GM19455 (cell line): ENCODE measurements around the gene L1TD1.
A peak's percentile ranks its signal among the peaks of the same experiment; 100 is the strongest.
"Not testable (repeated sequence)": the region's sequence is repeated elsewhere in the genome, so short reads cannot be mapped to it uniquely, and the experiment has no call there.

Experiments
- ATAC-seq: cut with Tn5 transposase; IDR thresholded peaks from one replicate; pipeline ENCODE4 v1.9.1; 2021; ENCODE audit not compliant: unreplicated experiment

The L1TD1 gene

GRCh38 chr1:62194651-62195544 lies at the start of gene L1TD1:
Gene L1TD1 (plus strand): TSS chr1:62194849. CDS start chr1:62206629, 11,780 bp downstream.
- ATAC-seq = no peak

DNA sequence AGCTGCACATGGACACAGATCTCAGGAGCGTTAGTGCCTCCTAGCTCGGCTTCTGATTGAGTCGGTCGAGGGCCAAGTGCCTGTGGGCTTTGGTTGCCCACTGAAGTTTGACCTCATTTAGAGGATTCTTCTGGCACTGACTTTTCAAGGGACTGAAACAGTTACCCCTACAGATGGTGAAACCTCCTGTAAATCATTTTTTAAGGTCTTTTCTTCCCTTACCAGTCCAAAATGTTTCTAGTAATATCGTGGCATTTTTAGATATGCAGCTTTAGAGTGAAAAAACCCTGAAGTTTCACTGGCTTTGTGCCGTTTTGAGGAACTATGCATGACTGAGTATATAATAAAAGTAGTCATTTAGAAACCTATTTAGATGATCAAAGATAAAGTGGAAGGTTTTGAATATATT lies 34.7 kb upstream of the L1TD1 start:
- no peak for ATAC-seq

GRCh38 chr1:62161711-62162110 lies 32.9 kb upstream of the L1TD1 start:
- ATAC-seq = no peak

DNA sequence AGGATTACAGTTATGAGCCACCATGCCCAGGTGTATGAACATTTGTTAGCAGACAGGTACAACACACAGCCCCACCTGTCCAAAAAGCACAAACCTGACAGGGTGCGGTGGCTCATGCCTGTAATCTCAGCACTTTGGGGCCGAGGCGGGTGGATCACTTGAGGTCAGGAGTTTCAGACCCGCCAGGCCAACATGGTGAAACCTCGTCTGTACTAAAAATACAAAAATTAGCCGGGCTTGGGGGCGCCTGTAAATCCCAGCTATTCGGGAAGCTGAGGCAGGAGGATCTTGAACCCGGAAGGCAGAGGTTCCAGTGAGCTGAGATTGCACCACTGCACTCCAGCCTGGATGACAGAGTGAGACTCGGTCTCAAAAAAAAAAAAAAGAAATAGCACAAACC lies 24.3 kb upstream of the L1TD1 start:
- ATAC-seq = not testable (repeated sequence)

DNA sequence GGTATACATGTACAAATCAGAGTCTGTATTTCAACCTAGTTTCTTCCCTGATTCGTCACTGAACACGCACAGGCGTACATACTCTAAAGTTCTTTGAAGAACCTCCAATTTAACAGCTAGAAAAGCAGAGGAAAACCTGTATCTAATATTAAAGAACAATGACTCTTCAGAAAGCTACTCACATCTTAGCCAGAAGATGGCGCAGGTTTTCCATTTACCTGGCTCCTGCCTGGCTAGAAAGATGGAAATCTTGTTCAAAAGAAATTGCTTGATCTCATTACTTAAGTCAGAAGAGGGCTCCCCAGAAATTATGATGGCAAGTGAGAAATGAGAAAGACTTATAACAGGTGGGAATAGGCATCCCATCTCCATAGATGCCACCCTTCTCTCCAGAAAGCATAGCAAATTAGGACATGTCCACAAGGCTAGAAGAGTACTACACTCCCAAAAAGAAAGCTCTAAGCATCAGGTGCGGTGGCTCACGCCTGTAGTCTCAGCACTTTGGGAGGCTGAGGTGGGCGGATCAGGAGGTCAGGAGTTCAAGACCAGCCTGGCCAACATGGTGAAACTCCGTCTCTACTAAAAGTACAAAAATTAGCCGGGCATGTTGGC lies 19.0 kb upstream of the L1TD1 start:
- ATAC-seq = peak; percentile 57

DNA sequence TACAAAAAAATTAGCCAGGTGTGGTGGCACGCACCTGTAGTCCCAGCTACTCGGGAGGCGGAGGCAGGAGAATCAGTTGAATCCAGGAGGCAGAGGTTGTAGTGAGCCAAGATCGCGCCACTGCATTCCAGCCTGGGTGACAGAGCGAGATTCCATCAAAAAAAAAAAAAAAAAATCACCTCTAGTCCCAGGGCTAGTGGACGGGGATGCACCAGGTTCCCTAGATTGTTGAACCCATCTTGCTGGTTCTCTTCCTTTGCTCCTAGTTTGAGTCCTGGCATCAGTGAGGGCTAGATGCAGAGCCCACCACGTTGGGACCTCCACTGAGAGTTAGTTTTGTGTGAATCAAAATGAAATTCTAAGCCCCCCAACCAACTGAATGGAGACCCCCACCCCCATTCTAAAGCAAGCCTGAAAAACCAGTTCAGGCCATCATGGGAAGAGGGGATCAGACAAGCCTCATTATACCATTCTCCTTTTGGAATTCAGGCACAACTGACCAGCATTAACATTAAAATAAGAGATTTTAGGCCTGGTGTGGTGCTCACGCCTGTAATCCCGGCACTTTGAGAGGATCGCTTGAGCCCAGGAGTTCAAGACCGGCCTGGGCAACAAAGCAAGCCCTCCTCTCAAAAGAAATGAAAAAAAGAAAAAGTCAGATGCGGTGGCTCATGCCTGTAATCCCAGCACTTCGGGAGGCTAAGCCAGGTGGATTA lies 17.9 kb upstream of the L1TD1 start:
- no peak for ATAC-seq

GRCh38 chr1:62177621-62178020 lies 17.0 kb upstream of the L1TD1 start:
- ATAC-seq = no peak

DNA sequence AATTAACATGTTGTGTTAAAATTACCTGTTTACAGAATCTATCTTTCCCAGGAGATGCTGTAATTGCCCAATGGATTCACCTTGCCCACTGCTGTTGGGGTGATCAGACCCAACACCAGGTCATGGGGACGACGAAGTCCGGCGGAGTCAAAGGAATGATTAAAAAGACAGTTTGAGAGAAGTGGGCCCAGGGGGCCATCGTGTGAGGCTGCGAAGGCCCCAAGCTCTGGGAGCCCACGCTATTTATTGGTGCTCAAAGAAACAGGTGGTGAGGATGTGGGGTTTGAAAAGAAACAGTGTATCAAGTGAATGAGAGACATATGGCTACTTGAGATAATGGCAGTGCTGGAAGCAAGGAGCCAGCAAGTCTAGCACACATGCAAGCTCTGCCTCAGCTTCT lies 16.3 kb upstream of the L1TD1 start:
- ATAC-seq = no peak

GRCh38 chr1:62180054-62180453 lies 14.6 kb upstream of the L1TD1 start:
- ATAC-seq = not testable (repeated sequence)

GRCh38 chr1:62180639-62181038 lies 14.0 kb upstream of the L1TD1 start:
- no peak for ATAC-seq

DNA sequence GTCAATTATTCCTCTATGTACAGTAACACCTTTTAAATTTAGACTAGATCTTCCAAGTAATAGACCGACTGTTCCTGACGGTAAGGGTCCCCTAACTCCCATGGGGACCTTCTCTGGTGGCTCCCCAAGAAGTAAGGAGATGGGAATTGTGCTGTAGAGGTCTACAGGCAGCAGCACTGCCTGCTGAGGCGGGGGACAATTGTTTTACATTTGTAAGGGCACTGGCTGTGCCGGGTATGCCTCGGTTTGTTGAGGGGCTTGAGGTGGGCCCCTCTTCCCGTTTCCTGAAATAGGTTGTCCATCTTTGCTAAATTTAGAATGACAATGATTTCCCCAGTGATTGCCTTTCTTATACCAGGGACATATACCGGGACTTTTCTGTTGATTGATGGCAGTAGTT lies 13.1 kb upstream of the L1TD1 start:
- no peak for ATAC-seq

GRCh38 chr1:62182157-62182556 lies 12.5 kb upstream of the L1TD1 start:
- not testable (repeated sequence) for ATAC-seq

DNA sequence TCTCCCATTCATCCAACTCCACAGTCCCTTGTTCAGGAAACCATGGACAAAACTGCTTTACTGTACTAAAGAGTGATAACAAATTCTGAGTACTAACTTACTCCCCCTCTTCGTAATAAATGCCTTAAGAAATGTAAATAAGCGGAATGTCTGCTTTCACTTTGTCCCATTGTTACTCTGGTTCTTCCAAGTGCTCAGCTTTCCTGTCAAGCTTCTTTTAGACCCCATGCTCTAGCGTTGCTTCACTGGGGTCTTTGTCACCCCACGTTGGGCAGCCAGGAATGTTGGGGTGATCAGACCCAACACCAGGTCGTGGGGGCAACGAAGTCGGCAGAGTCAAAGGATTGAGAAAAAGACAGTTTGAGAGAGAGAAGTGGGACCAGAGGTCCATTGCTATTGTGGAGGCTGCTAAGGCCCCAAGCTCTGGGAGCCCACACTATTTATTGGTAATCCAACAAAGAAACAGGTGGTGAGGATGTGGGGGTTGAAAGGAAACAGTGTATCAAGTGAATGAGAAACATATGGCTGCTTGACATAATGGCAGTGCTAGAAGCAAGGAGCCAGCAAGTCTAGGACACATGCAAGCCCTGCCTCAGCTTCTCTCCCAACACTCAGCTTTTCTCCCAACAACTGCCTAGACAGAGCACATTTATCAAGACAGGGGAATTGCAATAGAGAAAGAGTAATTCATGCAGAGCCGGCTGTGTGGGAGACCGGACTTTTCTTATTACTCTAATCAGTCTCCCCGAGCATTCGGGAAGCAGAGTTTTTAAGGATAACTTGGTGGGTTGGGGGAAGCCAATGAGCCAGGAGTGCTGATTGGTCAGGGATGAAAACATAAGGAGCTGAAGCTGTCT lies 11.3 kb upstream of the L1TD1 start:
- ATAC-seq = not testable (repeated sequence)

- ATAC-seq = no peak
Observed at GRCh38 chr1:62184336-62184735, 10.3 kb upstream of the L1TD1 start.

DNA sequence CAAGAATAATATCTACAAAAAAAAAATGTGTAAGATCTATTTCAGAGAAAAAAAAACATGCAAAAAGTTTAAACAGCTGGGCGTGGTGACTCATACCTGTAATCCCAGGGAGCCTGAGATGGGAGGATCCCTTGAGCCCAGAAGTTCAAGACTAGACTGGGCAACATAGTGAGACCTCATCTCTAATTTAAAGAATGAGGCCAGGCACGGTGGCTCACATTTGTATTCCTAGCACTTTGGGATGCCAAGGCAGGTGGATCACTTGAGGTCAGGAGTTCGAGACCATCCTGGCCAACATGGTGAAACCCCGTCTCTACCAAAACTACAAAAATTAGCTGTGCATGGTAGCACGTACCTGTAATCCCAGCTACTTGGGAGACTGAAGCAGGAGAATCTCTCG lies 9.4 kb upstream of the L1TD1 start:
- not testable (repeated sequence) for ATAC-seq

GRCh38 chr1:62185677-62186076 lies 9.0 kb upstream of the L1TD1 start:
- ATAC-seq = no peak

- no peak for ATAC-seq
Observed at GRCh38 chr1:62187548-62187947, 7.1 kb upstream of the L1TD1 start.

- no peak for ATAC-seq
Observed at GRCh38 chr1:62188111-62188510, 6.5 kb upstream of the L1TD1 start.

- no peak for ATAC-seq
Observed at GRCh38 chr1:62196086-62196690, 1.5 kb downstream of the L1TD1 start.

DNA sequence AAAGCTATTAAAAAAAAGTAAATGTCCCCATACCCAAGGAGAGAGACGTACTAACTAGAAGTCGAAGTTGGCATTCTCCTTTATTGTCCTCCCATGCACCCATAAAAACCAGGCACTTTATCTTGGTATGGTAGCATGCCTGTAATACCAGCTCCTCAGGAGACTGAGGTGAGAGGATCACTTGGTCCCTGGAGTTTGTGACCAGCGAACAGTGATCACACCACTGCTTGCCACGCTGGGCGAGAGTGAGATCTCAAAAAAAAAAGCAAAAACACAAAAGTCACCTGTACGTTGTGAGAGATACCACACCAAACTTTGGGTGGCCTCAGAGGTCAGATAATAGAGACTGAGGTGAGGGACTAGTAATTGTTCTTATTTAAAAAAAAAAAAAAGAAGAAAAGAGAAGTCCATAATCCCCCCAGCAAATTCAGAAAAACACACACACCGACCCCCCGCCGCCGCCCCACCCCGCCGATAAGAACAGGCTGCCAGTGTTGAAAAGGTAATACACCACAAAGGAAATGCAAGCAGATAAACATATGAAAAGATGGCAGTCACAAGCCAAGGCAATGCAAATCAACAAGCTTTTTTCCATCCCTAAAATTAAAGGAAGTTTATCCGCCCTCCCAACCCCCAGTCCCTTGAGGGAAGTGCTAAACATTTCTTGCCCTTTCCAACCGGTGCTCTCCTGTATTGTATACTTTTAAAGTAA lies 3.6 kb downstream of the L1TD1 start:
- ATAC-seq = no peak
